Measurements from ENCODE around the gene HNRNPA3. TPM values are rescaled to one million over a fixed set of nuclear protein-coding genes. Genes with fewer than 3 reads are reported as not detected.

HNRNPA3 gene
- total and polyA plus RNA-seq, 2 of the 13 experiments (the other 11 are each of a cell fraction or from before 2014, with no cell fraction given), result 73.3 to 97.7 TPM

- TF ChIP-seq E2F2 (CRISPR knock-in tag; IDR thresholded peaks at IDR 0.05; ENCODE audit: borderline replicate concordance) (no peak), ADNP (CRISPR knock-in tag; IDR thresholded peaks at IDR 0.05) (no peak), ZNF607 (CRISPR knock-in tag; IDR thresholded peaks at IDR 0.05; ENCODE audit: borderline replicate concordance) (peak; percentile 81; the same call in 1 of the 2 replicates), ZFP36L2 (CRISPR knock-in tag; IDR thresholded peaks at IDR 0.05) (no peak), SMAD1 (CRISPR knock-in tag; IDR thresholded peaks at IDR 0.05; ENCODE audit: borderline replicate concordance, low read depth) (no peak), ZNF576 (CRISPR knock-in tag; IDR thresholded peaks at IDR 0.05) (no peak), MLLT10 (CRISPR knock-in tag; IDR thresholded peaks at IDR 0.05) (no peak), KLF15 (CRISPR knock-in tag; IDR thresholded peaks at IDR 0.05; ENCODE audit: borderline replicate concordance) (no peak), ZNF616 (CRISPR knock-in tag; IDR thresholded peaks at IDR 0.05; ENCODE audit: low read depth) (0 out of 2 replicates have a peak, but pooled peaks have one; percentile 52), ZNF672 (CRISPR knock-in tag; IDR thresholded peaks at IDR 0.05) (no peak), ZNF580 (CRISPR knock-in tag; IDR thresholded peaks at IDR 0.05; ENCODE audit: borderline replicate concordance, low read depth) (peak; percentile 76; the same call in 1 of the 2 replicates), ZNF512 (CRISPR knock-in tag; IDR thresholded peaks at IDR 0.05) (no peak), ZNF17 (CRISPR knock-in tag; IDR thresholded peaks at IDR 0.05) (no peak), PRDM4 (CRISPR knock-in tag; IDR thresholded peaks at IDR 0.05; ENCODE audit: borderline replicate concordance) (no peak), SIX4 (CRISPR knock-in tag; IDR thresholded peaks at IDR 0.05) (no peak), MIER2 (CRISPR knock-in tag; IDR thresholded peaks at IDR 0.05) (no peak), TEAD3 (CRISPR knock-in tag; optimal IDR thresholded peaks at IDR 0.05; ENCODE audit: borderline replicate concordance) (peak; percentile 69), ZSCAN9 (CRISPR knock-in tag; IDR thresholded peaks at IDR 0.05; ENCODE audit: borderline replicate concordance) (peak; percentile 83; the same call in 1 of the 2 replicates), ZFP91 (CRISPR knock-in tag; IDR thresholded peaks at IDR 0.05; ENCODE audit: borderline replicate concordance) (peak; percentile 58; the same call in 1 of the 2 replicates), GTF2F1 (IDR thresholded peaks at IDR 0.05; ENCODE audit: low read length) (no peak), SNRNP70 (IDR thresholded peaks at IDR 0.05; ENCODE audit: low read depth, low read length) (no peak), BRD4 (CRISPR knock-in tag; IDR thresholded peaks at IDR 0.05) (peak; percentile 93), ARHGAP35 (CRISPR knock-in tag; IDR thresholded peaks at IDR 0.05; ENCODE audit: borderline replicate concordance) (peak; percentile 52; the same call in 1 of the 2 replicates)
Measured at GRCh38 chr2:177169810-177170514, 42.6 kb upstream of the HNRNPA3 start (continued).

Data from HepG2 (cell line).